GM12865 (cell line): ENCODE results near the gene RAB17.

Experiments
- DNase-seq: peaks from one replicate; pipeline ENCODE4 v3.0.0; 2010; ENCODE audit warnings: low read depth
- H3K4me3 ChIP-seq: 2 replicates; pipeline ENCODE4 v1.5.1; 2011; ENCODE audit warnings: mild to moderate bottlenecking, low read depth, low read length, control low read depth
- CTCF ChIP-seq: IDR thresholded peaks from 2 replicates; pipeline ENCODE4 v1.5.1; 2011; ENCODE audit warnings: low read length, control low read depth, low read depth, inconsistent platforms; ENCODE audit not compliant: insufficient read depth; ENCODE audit errors: missing control alignments

Gene RAB17

DNA sequence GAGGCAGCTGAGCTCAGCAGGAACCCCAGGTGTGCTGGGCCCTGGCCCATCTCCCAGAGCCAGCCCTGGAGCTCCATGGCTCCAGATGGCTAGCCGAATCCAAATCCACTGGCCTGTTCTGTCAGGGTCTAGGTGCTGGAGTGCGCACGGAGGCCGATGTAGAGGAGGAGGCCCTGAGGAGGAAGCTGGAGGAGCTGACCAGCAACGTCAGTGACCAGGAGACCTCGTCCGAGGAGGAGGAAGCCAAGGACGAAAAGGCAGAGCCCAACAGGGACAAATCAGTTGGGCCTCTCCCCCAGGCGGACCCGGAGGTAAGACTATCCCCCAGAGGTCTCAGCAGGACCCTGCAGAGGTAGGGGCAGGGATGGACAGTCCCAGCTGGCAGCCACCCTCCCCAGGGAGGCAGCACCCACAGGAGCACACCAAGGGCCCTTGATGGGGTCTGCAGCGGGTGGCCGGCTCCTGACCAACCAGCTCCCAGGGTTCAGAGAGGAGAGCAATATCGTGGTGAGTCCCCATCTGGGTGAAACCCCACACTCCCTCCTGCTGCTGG lies 50.2 kb downstream of the RAB17 start:
- DNase-seq: no peak
- TF ChIP-seq CTCF: no peak

GRCh38 chr2:237539681-237540080 lies 50.9 kb downstream of the RAB17 start:
- TF ChIP-seq CTCF: no peak
- H3K4me3 ChIP-seq: no peak overlapping the region
- no peak for DNase-seq

More for the DNA sequence above, 50.2 kb downstream of the RAB17 start:
- no peak overlapping the region for H3K4me3 ChIP-seq

DNA sequence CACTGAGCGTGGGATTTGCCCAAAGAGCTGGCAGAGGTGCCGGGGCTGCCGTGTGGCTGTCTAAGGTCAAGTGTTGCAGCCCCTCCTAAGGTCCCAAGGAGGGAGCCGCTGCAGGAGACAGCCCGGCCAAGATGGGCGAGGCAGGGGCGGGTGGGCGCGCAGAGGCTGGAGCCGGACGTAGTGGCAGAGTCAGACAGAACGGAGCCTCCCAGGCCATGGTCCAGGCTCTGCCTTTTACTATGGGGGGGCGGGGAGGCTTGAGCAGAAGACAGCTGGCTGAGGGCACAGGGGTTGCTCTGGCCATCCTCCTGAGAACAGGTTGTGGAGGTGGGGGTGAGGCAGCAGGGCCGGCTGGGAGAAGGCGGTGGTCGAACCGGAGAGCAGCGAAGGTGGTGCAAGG lies 51.6 kb downstream of the RAB17 start:
- no peak for TF ChIP-seq CTCF
- no peak for DNase-seq
- H3K4me3 ChIP-seq: no peak overlapping the region

DNA sequence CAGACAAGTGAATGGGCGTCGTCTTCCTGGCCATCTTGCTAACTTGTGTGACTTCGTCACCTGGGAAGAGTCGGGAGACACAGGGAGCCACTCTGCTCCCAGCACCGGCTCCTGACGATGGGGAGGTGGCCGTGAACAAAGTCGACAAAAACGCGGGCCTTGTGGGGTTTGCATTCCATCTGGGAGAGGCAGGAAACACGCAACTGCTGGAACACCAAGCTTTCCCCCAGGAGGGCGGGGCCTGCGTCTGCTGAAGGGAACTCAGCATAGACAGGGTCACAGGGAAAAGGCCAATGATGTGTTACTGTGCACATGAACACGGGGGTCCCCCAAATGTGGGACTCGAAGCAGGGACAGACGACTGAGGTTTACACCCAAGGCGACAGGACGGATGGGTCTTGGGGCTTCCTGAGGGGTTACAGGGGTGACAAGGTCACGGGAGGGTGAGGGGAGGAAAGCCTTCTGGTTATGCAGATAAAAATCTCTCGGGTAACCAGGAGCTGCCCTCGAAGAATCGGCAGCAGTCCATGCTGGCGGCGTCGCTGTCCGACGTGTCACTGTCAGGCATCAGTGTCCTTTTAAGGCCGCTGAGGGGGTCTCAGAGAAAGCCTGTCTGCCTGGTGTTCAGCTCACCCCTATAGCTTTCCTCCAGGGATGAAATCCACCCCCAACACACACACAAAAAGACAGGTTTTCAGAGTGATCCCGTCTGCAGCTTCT lies 52.4 kb downstream of the RAB17 start:
- TF ChIP-seq CTCF: no peak
- no peak overlapping the region for H3K4me3 ChIP-seq
- DNase-seq: no peak

DNA sequence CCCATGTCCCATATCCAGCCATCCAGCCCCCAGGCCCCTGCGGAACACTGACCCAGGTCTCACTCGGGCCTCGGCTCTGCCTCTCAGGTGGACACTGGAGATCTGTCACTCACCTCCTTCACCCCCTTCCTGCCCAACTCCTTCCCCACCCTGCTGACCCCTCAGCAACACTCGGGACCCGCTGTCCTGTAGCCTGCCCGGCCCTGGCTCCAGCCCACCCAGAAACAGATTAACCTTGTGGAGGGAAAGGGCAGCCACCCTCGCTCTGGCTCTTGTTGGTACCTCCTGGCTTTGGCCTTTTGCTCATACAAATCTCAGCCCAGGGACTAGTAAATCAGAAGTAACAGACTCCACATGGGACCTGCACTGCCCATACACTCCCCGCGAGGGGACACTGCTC lies 53.9 kb downstream of the RAB17 start:
- no peak for TF ChIP-seq CTCF

DNA sequence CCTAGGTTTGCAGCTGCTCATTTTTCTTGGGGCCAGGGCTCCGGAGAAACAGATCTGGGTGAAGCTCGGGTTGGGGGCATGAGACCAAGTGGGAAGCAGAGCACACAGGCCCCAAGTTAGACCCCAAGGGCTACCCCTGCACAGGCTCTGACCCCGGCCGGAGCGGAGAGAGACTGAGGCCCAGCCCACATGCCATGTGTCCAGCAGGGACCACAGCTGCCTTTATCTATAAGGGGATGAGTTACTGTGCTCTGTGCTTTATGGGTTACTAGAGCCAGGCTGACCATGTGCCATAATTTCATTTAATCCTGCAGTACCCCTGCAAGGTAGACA lies 54.5 kb downstream of the RAB17 start:
- no peak for DNase-seq
- no peak overlapping the region for H3K4me3 ChIP-seq
- no peak for TF ChIP-seq CTCF

More for the DNA sequence above, 53.9 kb downstream of the RAB17 start:
- no peak overlapping the region for H3K4me3 ChIP-seq
- no peak for DNase-seq
